ENCODE results near the gene BSN.
"Not testable (repeated sequence)": the region's sequence is repeated elsewhere in the genome, so short reads cannot be mapped to it uniquely, and the experiment has no call there.

Gene BSN

DNA sequence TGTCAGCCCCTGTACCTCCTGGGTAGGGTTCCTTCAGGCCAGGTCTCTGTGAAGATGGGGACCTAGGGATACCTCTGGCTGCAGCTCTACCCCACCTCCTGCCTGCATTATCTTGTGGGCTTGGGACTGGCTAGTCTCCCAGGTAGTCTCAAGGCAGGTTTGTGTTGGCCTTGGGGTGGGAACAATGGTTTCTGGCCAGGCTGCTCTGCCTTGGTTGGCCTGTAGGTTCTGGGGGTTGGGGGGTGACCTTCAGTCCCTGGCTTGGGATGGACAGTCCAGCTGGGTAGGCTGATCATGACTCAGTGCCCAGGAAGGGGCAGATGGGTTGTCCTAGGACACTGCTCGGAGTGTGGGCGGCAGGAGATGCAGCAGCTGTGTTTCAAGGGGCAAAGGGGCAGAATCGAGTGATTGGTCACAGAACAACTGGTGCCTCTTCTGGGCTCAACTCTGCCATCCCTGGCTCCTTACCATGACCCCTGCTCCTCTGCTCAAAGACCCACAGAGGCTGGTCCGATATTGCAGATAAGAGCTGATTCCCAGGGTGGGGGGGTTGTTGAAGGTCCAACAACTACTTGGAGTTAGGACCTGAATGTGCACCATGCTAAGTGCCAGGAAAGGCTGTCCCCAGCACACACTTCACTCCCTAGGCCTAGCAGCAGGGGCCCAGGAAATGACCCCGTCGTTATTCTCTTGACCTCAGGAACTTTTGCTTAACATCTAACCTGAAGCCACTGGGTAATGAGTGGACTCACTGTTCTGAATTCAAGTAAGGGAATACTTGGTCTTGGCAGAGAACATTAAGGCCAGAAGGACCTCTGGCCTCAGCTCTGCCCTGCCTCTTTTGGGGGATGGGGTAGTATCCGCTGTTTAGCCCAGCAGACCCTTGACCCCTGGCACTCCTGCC lies 18.1 kb upstream of the BSN start:
- no peak for FAIRE-seq

DNA sequence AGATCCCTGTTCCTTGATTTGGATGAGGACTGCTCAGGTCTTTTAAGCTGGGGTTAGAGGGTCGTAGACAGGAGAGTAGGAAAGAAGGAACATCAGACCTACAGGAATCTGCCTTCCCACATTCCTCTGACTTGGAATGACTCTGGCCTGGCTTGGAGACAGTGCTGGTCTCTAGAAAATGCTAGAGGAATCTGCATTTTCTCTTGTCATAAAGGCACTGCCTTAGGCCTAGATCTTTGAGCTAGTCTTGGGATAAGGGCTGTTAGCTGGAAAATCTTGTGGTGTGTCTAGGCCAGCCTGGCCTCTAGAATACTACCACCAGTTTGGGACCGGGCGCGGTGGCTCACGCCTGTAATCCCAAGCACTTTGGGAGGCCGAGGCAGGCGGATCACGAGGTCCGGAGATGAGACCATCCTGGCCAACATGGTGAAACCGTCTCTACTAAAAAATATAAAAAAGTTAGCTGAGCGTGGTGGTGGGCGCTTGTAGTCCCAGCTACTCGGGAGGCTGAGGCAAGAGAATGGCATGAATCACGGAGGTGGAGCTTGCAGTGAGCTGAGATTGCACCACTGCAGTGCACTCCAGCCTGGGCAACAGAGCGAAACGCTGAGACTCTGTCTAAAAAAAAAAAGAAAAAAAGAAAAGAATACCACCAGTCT lies 17.3 kb upstream of the BSN start:
- no peak for FAIRE-seq

DNA sequence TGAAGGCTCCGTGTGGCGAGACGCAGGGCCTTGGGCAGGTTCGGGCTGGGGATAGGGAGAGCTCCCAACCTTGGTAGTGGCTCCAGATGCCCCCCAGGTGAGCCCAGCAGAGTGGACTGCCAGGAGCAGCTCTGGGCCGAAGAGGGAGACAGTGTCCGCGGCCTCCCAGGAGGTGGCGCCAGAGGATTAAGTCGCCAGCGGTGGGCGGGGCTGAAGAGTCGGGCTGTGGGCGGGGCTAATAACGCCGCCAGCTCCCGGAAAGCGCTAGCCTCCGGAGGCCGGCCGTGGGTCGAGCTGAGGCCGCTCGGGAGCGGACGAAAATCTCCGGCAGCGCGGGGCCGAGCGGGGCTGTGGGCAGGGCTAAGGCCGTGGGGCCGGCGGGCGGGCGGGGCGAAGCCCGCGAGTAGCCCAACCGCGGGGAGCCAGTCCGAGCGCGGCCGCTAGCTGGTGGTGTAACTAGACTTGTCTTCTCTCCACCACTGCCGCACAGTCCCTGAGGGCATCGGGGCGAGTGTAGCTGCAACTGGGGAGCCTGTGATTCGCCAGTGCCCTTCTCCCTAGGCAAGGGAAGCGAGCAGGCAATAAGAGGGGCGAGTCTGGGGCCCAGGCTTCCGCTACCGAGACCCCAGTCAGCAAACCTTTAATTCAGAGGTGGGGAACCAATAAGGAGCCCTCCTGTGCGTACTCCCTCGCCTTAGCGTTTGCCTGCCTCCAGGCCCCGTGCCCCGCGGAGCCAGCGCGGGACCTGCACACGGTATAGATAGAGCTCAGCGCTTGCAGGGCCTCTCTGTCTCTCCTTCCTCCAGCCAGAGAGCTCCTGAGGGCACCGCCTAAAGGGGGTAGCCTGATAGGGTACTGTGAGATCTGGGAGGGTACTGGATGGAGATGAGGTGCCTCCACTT lies 14.4 kb upstream of the BSN start:
- peak; percentile 76 for FAIRE-seq

DNA sequence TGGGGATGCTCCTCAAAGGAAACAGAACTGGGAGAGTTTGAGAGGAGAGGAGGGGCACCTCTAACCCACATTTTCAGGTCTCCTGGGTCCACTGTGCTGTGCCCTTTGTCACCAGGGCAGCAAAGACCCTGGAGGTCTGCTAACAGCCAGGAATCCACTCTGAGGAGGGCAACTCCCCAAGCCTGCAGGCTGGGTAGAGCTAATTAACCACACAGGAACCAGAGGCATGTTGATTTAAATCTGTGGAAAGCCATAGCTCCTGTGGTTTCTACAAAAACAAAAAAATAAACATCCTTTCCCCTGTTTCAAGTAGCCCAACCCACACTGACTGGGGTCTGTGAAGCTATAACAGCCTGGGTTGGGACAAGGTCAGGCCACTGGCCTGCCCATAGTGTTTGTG lies 2.2 kb upstream of the BSN start:
- no peak for FAIRE-seq

DNA sequence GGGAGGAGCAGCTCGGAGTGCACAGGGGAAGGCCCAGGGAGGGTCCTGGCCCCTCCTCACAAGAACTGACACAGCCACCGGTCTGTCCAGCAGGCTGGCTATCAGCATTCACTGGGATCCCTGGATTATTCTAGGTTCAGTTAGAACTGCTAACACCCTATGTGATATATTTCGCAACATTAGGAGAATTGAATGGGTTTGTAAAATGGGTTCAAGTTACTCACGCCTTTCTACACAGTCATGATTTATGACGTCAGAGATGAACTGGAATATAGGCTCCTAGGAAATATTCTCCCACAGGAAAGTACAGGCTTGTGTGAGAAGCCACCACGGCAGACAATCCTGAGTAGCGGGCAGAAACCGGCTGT lies 969 bp upstream of the BSN start:
- FAIRE-seq, result no peak

DNA sequence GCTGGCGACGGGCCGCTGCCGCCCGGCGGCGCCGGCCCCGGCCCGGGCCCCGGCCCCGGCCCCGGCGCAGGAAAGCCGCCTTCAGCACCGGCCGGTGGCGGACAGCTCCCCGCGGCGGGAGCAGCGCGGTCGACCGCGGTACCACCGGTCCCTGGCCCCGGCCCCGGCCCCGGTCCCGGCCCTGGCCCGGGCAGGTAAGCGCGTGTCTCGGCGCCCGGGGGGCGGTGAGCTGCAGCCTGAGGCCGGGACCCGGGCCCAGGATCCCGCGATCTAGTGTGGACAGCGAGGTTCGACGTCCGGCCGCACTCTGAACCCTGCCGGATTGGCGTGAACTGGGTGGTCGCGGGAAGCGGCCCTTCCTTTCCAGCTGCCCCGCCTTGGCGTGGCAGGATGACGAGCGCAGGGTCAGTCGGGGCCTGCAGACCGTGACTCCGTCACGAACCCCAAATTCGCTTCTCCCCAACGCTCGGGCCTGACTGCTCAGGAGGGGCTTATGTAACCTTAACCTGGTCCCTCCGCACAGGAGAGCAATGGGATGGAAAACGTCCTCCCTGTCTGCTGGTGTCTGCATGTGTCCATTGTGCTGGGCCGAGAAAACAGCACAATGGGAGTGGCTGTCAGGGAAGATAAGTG lies 472 bp downstream of the BSN start:
- FAIRE-seq, result no peak

DNA sequence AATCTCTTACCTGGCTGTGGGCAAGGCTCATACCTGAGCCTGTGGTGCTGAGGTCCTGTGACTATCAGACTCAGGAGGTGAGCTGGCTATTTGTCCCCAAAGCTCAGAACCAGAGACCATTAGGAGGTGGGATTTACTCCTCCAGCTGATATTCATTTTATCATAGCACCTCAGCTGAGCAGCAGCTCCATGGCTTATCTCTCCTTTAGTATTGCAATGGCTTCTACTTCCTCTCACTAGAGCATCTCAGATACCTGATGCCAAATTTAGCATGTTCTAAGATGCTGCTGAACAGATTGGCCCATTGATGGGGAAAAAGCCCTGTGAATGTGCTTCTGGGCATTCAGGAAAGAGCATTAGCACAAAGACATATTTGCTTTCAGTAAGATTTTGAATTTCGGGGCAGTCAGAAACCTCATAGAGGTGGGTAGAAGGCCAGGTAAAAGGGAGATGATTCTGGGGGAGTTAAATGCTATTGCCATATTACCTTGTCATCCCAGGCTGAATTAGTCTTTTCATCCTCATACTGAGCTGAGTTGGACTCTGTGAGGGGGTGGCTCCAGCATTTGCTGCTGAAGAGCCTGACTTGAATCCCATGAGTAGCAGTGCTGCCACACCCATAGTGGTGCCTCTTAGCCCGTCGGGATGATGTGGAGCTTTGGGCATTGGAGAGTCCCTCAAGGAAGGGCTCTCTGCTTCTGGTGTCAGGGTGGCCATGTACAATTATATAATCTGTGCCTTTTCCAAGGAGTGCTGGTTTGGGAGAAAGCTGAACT lies 2.4 kb downstream of the BSN start:
- no peak for FAIRE-seq

DNA sequence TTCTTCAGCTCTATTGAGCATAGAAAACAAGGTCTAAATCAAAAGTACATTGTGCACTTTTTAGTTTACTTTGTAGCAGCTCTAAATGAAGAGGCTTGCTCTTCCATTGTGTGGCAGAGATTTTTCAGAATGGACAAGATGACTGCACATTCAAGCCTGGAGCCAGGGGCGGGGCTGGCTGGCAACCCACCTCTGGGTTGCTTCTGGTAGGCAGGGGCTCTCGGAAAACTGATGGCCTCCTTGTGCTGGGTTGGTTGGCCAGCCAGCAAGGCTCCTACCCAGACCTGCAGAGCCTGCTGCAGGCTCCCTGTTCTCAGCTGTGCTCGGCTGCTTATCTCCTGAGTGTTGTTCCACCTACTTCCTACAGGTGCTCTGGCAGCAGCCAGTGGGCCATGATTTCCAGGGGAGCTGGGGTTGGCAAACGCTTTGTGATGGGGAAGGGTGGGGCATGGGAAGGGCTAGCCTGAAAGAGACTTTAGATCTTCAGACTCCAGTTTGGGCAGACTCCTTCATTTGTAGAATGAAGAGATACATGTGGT lies 8.8 kb downstream of the BSN start:
- no peak for FAIRE-seq

DNA sequence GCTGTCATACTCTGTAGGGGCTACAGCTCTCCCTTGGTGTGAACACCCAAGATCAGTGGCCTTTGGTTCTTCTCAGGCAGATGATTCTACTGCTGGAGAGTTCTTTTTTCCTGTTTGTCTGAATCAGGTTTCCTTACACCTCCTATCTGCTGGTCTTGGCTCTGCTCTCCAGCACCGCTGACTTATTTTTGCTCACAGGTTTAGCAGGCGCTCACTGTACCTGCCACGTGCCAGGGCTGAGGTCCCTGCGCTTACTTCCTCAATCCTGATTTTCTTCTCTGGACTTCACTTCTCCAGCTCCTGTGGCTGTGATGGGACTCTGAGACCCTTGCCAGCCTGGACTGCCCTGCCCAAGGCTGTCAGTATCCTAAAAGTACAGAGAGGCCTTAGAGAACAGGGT lies 9.5 kb downstream of the BSN start:
- FAIRE-seq, result no peak

DNA sequence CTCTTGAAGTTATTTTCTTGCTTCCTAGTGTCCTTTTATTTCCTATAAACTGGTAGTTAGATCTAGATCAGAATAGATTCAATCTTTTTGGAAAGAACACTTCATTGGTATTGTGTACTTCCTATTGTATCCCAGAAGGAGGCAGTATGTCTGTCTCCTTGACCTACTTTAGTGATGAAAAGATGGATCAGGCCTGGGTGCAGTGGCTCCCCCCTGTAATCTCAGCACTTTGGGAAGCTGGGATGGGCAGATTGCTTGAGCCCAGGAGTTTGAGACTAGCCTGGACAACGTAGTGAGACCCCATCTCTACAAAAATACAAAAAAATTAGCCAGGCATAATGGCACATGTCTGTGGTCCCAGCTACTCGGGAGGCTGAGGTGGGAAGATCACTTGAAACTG lies 12.0 kb downstream of the BSN start:
- FAIRE-seq, result peak; percentile 31

DNA sequence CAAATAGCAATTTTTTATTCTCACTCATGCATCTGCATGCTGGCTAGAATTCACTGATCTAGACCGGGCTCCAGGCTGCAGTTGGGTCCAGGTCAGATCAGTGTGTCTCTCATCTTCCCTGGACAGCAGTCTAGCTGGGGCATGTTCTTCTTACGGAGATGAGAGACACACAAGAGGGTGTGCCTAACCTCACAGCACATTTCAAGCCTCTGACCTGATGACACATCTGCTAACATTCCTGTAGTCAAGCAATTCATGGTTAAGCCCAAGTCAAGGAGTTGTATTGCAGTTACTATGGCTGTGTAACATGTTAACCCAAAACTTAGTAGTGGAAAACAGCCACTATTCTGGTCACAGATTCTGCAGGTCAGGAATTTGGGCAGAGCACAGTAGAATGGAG lies 13.1 kb downstream of the BSN start:
- no peak for FAIRE-seq

DNA sequence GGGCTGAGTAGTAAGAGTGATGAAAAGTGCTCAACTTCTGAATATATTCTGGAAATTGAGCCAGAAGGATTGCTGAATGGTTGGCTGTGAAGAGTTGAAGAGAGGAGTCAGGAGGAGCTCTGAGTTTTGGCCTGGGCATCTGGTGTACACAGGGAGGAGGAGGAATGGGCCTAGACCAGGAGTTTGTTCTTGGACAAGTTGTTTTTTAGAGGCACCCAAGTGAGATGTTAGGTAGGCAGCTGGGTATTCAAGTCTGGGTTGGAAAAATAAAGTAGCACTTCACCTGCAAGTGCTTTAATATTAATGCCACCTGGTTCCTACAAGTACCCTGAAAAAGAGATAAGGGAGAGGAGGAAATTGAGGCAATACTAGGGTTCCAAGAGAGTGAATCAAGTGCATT lies 14.7 kb downstream of the BSN start:
- no peak for FAIRE-seq

DNA sequence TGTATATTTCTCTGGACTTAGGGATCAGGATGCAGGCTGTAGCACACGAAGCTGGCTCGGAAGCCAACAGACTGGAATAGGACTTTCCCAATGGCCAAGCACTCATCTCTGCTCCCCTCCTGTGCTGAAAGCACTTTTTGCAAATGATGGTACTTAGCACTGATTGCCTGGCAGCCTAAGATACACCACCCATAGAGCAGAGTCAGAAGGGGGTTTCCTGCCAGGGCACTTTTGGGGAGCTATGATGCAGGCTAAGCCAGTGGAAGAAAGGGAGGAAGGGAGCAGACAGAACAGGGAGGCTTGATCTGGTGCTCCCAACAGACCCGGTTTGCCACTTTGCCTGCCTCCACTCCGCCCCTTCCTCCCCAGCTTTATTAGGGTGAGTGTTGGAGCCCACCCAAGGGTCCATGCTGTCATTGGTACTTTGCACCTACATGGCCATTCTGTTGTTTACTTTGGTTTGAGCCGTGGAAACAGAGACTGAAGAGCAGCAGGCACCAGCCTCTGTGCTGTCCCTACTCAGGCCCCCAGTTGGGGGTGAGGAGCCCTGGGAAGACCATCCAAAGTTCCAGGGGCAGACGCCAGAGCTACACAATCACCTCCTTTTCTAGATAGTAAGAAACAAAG lies 15.9 kb downstream of the BSN start:
- no peak for FAIRE-seq

DNA sequence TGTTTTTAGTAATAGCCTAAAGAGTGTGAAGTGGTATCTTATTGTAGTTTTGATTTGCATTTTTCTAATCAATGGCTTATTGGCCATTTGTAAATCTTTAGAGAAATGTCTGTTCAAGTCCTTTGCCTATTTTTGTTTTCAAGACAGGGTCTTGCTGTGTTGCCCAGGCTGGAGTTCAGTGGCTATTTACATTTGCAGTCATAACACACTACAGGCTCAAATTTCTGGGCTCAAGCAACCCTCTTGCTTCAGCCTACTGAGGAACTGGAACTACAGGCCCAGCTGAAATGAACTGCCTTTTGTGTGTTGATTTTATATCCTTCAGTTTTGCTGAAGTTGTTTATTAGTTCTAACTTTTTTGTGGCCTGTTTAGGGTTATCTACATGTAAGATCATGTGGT lies 27.9 kb downstream of the BSN start:
- FAIRE-seq, result no peak

DNA sequence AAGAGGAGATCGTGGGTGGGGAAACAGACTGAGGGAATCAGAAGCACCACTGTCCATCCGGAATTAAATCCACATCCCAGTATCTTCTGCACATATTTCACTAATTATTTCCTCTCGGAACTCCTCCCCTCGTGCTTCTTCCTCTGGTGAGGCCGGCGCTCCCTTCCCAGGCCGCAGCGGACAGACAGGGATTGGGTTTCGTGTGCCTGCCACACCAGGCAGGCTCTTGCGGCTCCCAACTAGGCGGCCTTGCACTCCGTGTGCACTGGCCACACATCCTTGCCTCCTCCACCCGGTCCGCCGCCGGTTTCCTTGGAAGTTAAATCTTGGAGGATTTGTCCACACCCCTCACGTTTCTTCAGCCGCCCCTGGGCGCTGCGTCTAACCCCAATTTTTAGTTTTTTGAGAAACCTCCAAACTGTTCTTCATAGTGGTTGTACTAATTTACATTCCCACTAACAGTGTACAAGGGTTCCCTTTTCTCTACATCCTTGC lies 31.0 kb downstream of the BSN start:
- not testable (repeated sequence) for FAIRE-seq

DNA sequence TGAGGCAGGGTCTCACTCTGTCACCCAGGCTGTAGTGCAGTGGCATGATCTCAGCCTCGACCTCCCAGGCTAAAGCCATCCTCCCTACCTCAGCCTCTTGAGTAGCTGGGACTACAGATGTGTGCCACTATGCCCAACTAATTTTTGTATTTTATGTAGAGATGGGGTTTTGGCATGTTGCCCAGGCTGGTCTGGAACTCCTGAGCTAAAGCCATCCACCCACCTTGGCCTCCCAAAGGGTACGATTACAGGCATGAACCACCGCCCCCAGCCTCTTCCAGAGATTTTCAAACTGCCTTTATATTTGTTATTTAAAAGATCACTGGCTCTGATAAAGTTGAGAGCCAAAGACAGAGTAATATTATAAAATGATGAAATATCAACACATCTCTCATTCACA lies 37.3 kb downstream of the BSN start:
- FAIRE-seq, result no peak

DNA sequence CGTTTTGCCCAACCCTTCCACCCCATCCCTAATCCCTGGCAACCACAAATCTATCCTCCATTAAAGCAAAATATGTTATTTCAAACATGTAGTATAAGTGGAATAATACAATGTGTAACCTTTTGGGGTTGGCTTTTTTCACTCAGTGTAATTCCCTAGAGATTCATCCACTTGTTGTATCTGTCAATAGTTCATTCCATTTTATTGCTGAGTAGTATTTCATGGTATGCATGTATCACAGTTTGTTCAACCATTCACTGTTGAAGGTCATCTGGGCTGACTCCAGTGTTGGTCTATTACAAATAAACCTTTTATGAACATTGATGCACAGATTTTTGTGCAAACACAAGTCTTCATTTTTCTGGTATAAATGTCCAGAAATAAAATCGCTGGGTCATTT lies 38.8 kb downstream of the BSN start:
- no peak for FAIRE-seq

DNA sequence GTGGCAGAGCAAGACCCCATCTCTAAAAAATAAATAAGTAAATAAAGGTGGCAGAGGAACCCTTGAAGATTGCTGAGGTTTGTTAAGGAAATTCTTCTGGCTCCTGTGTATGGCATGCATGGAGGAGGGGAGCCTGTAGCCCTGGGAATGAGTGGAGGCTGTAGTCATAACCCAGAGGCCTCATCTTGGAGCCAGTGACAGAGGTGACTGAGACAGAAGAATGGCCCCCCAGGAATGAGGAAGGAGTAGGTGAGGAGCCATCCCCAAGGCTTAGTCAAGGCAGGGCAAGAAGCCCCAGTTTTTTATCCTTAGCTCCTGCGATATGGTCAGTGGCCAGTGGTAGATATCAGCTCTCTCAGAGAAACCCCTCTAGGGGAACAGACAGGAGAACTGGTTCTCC lies 46.5 kb downstream of the BSN start:
- no peak for FAIRE-seq

DNA sequence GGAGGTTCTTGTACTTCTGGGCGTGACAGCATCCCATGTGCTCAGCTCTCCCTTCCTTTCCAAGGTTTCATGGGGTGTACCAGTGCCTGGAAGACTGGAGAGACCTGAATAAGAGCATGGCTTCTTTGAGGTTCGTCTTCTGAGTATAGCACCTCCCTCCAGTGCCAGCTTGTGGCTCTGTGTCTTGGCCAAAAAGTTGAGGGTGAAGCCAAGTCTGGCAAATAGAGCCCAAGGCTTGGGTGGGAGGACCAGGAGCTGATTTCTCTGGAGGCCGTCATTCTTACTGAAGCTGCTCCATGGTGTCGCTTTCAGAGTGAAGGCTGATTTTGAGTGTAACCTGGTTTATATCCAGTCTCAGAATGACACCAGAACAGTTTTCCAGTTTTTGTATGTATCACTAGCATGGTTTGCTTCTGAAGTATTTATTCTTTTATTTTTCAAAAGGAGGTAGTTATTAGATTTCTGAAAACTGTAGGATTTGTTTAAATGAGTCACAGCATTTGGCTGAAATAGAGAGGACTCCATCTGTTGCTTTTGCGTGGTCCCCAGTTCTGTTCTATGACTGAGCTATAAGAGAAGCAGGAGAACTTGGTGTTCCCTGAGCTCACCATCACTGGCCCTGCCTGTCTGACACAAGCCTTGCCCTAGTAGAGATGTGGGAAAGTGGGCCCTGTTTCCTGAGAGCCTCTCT lies 47.2 kb downstream of the BSN start:
- no peak for FAIRE-seq

DNA sequence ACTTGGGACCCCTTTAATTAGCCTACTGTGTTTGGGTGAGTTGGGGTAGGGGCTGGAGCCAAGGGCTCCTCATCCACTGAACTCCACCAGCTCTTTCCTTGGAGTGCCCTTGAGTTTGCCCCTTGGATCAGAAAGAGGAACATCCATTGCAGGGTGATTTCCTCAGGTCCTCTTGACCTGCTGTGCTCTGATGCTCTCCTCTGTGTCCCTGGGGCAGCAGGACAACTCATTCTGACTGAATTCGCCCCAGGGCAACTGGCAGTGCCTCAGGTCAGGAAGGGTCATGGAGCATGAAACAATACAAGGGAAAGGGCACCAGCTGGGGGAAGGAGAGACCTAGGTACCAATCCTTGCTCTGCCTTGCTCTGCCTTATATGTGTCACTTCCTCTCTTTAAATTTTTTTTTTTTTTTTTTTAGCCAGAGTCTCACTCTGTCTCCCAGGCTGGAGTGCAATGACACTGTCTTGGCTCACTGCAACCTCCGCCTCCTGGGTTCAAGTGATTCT lies 47.8 kb downstream of the BSN start:
- no peak for FAIRE-seq

Measured in G401.6 (cell line).